A549 (cell line): Measurements from ENCODE around the gene ADGRG1.

Source experiments
- EP300 ChIP-seq, 2 experiments: fragments of >200 bp; sonication (Bioruptor Twin); formaldehyde crosslinking; IDR thresholded peaks; 2 replicates in 1 of 2; 3 replicates in 1 of 2; pipeline ENCODE4 v1.6.1; 2016 to 2017
- ESRRA ChIP-seq: fragments of 150-350 bp; IDR thresholded peaks from 2 replicates; pipeline ENCODE4 v1.6.1; 2014; ENCODE audit warnings: mild to moderate bottlenecking, low read length, borderline replicate concordance
- HDAC2 ChIP-seq: fragments of 200-600 bp; sonication (generic); IDR thresholded peaks from 2 replicates; pipeline ENCODE4 v1.6.1; 2016
- KDM1A ChIP-seq: fragments of 200-600 bp; sonication (generic); IDR thresholded peaks from 2 replicates; pipeline ENCODE4 v1.6.1; 2016; ENCODE audit warnings: low read depth, mild to moderate bottlenecking
- KDM5A ChIP-seq: fragments of 200-600 bp; sonication (generic); IDR thresholded peaks from 2 replicates; pipeline ENCODE4 v1.6.1; 2016; ENCODE audit warnings: antibody characterized with exemption, mild to moderate bottlenecking
- MAZ ChIP-seq: fragments of 150-350 bp; IDR thresholded peaks from 2 replicates; pipeline ENCODE4 v1.6.1; 2014; ENCODE audit warnings: antibody characterized with exemption, low read depth, low read length, borderline replicate concordance
- POLR2A ChIP-seq: IDR thresholded peaks from 2 replicates; pipeline ENCODE4 v1.6.1; 2012; ENCODE audit warnings: mild to moderate bottlenecking, low read length
- RAD21 ChIP-seq, 2 experiments: fragments of >200 bp in 1 of 2; sonication (Bioruptor Twin) in 1 of 2; formaldehyde crosslinking in 1 of 2; IDR thresholded peaks in 1 of 2; conservative IDR thresholded peaks in 1 of 2; 2 replicates in 1 of 2; 3 replicates in 1 of 2; pipeline ENCODE4 v1.6.1; 2012 to 2018; ENCODE audit warnings: inconsistent platforms in 1 of 2
- RCOR1 ChIP-seq: fragments of 150-350 bp; IDR thresholded peaks from 2 replicates; pipeline ENCODE4 v1.6.1; 2014; ENCODE audit warnings: antibody characterized with exemption, low read length, low read depth
- RFX5 ChIP-seq: fragments of 450-650 bp; IDR thresholded peaks from 2 replicates; pipeline ENCODE4 v1.7.1; 2014; ENCODE audit warnings: antibody characterized with exemption, mild to moderate bottlenecking, moderate library complexity
- TF ChIP-seq, protein P1 (sequence below): fragments of >200 bp; sonication (Bioruptor Twin); formaldehyde crosslinking; IDR thresholded peaks from 3 replicates; pipeline ENCODE4 v1.5.1; 2016
- TF ChIP-seq, protein P2 (sequence below): IDR thresholded peaks from 2 replicates; pipeline ENCODE4 v1.6.1; 2012
- TF ChIP-seq, protein P3 (sequence below): fragments of 450-650 bp; IDR thresholded peaks from 2 replicates; pipeline ENCODE4 v1.6.1; 2014; ENCODE audit warnings: antibody characterized with exemption

DNA sequence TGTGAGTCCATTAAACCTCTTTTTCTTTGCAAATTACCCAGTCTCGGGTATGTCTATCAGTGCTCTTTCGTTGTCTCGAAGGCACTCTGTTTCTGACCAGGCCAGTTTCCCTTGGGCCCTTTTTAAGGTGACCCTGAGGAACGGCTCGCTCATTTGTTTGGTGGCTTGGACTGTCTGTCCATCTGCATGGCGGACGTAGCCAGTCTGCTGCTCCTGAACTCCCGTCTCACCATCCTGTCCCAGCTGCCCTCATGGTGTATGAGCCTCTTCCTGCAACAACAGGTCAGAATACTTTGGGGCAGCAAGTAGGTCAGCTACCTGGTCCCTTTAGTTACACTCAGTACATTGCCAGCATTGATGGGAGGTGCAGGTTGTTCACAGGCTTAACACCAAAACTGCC, 85.2 kb downstream of the ADGRG1 start:
- TF ChIP-seq EP300 (IDR thresholded peaks at IDR 0.05): no peak
- no peak for TF ChIP-seq KDM5A
- TF ChIP-seq, protein P1, sequence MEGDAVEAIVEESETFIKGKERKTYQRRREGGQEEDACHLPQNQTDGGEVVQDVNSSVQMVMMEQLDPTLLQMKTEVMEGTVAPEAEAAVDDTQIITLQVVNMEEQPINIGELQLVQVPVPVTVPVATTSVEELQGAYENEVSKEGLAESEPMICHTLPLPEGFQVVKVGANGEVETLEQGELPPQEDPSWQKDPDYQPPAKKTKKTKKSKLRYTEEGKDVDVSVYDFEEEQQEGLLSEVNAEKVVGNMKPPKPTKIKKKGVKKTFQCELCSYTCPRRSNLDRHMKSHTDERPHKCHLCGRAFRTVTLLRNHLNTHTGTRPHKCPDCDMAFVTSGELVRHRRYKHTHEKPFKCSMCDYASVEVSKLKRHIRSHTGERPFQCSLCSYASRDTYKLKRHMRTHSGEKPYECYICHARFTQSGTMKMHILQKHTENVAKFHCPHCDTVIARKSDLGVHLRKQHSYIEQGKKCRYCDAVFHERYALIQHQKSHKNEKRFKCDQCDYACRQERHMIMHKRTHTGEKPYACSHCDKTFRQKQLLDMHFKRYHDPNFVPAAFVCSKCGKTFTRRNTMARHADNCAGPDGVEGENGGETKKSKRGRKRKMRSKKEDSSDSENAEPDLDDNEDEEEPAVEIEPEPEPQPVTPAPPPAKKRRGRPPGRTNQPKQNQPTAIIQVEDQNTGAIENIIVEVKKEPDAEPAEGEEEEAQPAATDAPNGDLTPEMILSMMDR: no peak
- TF ChIP-seq KDM1A: no peak
- no peak for TF ChIP-seq POLR2A
- no peak for TF ChIP-seq RAD21 (conservative IDR thresholded peaks at IDR 0.05 in 1 of 2, IDR thresholded peaks at IDR 0.05 in 1 of 2)
- no peak for TF ChIP-seq RFX5
- no peak for TF ChIP-seq RCOR1
- TF ChIP-seq, protein P2, sequence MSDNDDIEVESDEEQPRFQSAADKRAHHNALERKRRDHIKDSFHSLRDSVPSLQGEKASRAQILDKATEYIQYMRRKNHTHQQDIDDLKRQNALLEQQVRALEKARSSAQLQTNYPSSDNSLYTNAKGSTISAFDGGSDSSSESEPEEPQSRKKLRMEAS: no peak
- TF ChIP-seq MAZ: no peak
- TF ChIP-seq ESRRA: no peak
- TF ChIP-seq, protein P3, sequence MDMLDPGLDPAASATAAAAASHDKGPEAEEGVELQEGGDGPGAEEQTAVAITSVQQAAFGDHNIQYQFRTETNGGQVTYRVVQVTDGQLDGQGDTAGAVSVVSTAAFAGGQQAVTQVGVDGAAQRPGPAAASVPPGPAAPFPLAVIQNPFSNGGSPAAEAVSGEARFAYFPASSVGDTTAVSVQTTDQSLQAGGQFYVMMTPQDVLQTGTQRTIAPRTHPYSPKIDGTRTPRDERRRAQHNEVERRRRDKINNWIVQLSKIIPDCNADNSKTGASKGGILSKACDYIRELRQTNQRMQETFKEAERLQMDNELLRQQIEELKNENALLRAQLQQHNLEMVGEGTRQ: no peak
- TF ChIP-seq HDAC2: no peak
